Skeletal muscle satellite cell (primary cell): ENCODE results near the gene LMNTD1. TPM values are rescaled to one million over a fixed set of nuclear protein-coding genes. Genes with fewer than 3 reads are reported as not detected.

Source experiments
- small RNA-seq: library from RNA; depleted of rRNA; stranded (forward); fragments of <200 nt; gene quantifications from one replicate; pipeline ENCODE3, GENCODE V24; 2012

LMNTD1 gene

Small RNAs within 50 kb of the gene (small RNA-seq; reads per million reads assigned to genes)
- not detected for gene TUBB4BP1
